MM.1S (cell line): ENCODE data around the gene USP40.

Experiments
- EZH2 ChIP-seq: fragments of 300-600 bp; sonication (generic); optimal IDR thresholded peaks from 2 replicates; pipeline ENCODE3; 2017; ENCODE audit warnings: low read depth, mild to moderate bottlenecking, antibody characterized with exemption, low read length, mixed read lengths
- EZH2phosphoT487 ChIP-seq: fragments of 300-600 bp; sonication (generic); IDR thresholded peaks from 2 replicates; pipeline ENCODE4 v1.6.1; 2018; ENCODE audit warnings: antibody characterized with exemption, low read length
- TF ChIP-seq, protein P1 (sequence below): fragments of 300-600 bp; sonication (generic); IDR thresholded peaks from 2 replicates; pipeline ENCODE4 v1.5.1; 2016; ENCODE audit warnings: antibody characterized with exemption, low read length, mixed read lengths

DNA sequence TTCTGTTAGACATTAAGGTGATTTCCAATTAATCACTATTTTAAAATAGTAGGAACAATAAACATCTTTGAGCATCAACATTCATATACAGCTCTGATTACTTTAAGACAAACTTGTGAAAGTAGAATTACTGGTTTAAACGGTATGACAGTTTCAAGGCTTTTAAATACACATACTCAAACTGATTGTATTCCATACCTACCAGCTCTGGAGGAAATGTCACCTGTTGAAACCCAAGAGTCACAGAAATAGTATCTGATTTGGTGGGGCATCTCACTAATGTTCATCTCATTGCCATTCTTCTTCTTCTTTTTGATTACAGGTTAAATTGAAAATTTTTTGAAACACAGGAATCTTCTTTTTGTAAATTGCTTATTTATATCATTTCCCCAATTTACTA, 36.2 kb downstream of the USP40 start:
- TF ChIP-seq, protein P1, sequence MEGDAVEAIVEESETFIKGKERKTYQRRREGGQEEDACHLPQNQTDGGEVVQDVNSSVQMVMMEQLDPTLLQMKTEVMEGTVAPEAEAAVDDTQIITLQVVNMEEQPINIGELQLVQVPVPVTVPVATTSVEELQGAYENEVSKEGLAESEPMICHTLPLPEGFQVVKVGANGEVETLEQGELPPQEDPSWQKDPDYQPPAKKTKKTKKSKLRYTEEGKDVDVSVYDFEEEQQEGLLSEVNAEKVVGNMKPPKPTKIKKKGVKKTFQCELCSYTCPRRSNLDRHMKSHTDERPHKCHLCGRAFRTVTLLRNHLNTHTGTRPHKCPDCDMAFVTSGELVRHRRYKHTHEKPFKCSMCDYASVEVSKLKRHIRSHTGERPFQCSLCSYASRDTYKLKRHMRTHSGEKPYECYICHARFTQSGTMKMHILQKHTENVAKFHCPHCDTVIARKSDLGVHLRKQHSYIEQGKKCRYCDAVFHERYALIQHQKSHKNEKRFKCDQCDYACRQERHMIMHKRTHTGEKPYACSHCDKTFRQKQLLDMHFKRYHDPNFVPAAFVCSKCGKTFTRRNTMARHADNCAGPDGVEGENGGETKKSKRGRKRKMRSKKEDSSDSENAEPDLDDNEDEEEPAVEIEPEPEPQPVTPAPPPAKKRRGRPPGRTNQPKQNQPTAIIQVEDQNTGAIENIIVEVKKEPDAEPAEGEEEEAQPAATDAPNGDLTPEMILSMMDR = no peak
- TF ChIP-seq EZH2 (no peak), EZH2phosphoT487 (no peak)
